ENCODE data around the gene RAB17. TPM values are rescaled to one million over a fixed set of nuclear protein-coding genes. Genes with fewer than 3 reads are reported as not detected.

Gene RAB17
- total RNA-seq, 2 donors from 2014 or later, result 32.5 to 34.7 TPM

DNA sequence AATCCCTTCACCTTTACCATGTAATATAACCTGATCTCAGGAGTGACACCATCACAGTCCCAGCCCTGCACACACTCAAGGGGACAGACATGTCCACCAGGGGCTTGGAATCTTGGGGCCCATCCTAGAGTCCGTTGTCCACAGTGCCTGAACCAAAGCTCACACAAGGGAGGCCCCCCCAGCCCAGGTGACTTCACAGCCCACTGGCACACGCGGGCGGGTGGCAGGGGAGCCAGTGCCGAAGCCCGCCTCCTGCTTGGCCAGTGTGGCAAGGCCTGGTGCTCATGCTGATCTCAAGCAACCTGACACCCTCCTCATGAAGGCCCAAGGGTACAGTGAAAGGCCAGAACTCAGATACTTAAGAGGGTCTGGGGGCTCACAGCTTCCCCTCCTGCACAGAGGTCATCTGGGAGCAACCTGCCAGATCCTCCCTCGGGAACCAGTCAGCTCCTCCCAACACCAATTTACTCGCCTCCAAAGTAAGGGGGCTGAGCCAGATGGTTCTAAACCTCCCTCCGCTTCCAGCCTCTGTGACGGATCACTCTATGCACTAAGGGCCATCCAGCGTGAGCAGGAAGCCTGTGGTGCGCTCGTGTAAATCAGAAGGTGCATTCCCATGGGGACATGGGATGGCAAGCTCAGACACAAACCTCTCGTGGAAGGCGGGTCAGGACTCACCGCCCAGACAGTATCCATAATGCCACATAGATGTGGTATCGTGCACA is 3.2 kb upstream of the RAB17 start:
- no peak overlapping the region for H3K9ac ChIP-seq (ENCODE audit: low read depth in 2 of 2, low read length in 2 of 2)
- intact Hi-C loops (cut with DNase I), result no loop called here
- no peak overlapping the region for H3K4me3 ChIP-seq
- no peaks in the 10 kb centered on the region for H3K27me3 ChIP-seq
- no peaks in the 10 kb centered on the region for H3K36me3 ChIP-seq
- no peaks in the 10 kb centered on the region for H3K9me3 ChIP-seq
- H3K27ac ChIP-seq, result no peak overlapping the region
- no peak for DNase-seq
- H3K4me1 ChIP-seq, result no peaks in the 10 kb centered on the region
- TF ChIP-seq, protein P1, sequence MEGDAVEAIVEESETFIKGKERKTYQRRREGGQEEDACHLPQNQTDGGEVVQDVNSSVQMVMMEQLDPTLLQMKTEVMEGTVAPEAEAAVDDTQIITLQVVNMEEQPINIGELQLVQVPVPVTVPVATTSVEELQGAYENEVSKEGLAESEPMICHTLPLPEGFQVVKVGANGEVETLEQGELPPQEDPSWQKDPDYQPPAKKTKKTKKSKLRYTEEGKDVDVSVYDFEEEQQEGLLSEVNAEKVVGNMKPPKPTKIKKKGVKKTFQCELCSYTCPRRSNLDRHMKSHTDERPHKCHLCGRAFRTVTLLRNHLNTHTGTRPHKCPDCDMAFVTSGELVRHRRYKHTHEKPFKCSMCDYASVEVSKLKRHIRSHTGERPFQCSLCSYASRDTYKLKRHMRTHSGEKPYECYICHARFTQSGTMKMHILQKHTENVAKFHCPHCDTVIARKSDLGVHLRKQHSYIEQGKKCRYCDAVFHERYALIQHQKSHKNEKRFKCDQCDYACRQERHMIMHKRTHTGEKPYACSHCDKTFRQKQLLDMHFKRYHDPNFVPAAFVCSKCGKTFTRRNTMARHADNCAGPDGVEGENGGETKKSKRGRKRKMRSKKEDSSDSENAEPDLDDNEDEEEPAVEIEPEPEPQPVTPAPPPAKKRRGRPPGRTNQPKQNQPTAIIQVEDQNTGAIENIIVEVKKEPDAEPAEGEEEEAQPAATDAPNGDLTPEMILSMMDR (IDR thresholded peaks at IDR 0.05), result no peak

DNA sequence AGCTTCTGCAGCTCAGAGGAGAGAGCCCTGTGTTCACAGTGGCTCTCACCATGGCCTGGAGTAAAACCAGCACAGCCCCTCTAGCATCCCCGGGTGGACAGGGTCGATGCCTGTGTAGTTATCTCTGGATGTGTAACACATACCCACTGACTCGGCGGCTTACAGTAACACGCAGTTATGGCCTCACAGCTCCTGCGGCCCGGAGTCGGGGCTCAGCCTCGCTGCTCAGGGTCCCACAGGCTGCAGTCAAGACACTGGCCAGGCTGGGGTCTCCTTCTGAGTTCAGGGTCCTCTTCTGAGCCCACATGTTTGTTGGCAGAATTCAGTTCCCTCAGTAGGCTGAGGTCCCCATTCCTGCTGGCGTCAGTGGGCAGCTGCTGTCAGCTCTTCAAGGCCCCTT is 2.5 kb upstream of the RAB17 start:
- H3K36me3 ChIP-seq, result no peaks in the 10 kb centered on the region
- H3K4me1 ChIP-seq, result no peaks in the 10 kb centered on the region
- no peak overlapping the region for H3K27ac ChIP-seq
- TF ChIP-seq, protein P1 (IDR thresholded peaks at IDR 0.05), result no peak
- no peaks in the 10 kb centered on the region for H3K27me3 ChIP-seq
- no peak overlapping the region for H3K9ac ChIP-seq (ENCODE audit: low read depth in 2 of 2, low read length in 2 of 2)
- H3K4me3 ChIP-seq, result no peak overlapping the region
- H3K9me3 ChIP-seq, result no peaks in the 10 kb centered on the region
- no peak for DNase-seq
- intact Hi-C loops (cut with DNase I), result no loop called here

DNA sequence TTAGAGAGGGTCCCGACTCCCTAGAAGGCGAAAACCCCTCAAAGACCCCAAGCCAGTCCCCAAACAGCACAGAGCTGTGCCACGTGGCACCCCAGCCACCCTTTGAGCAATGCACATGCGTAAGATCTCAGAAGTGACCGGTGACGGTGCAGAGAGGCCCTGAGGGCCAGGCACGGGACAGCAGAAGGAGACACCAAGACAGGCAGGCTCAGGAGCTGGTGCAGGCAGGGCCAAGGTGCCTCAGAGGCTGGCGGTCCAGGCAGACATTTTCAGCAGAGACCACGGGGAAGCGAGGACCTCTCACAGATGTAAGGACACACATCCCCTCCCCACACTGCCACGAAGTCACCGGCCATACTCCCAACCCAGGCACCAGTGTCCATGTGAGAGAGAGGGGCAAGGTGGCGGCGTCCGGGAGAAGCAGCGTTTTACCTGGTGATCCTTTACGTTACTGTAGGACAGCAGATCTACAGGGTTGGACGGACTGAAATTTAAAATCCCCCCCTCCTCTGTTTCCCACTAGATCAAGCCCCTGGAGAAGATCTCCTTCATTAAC is 2.0 kb upstream of the RAB17 start:
- H3K4me1 ChIP-seq, result no peaks in the 10 kb centered on the region
- H3K27ac ChIP-seq, result no peak overlapping the region
- no peaks in the 10 kb centered on the region for H3K9me3 ChIP-seq
- DNase-seq, result no peak
- no peak overlapping the region for H3K4me3 ChIP-seq
- no peak overlapping the region for H3K9ac ChIP-seq (ENCODE audit: low read depth in 2 of 2, low read length in 2 of 2)
- intact Hi-C loops (cut with DNase I), result no loop called here
- TF ChIP-seq, protein P1 (IDR thresholded peaks at IDR 0.05), result no peak
- no peaks in the 10 kb centered on the region for H3K27me3 ChIP-seq
- H3K36me3 ChIP-seq, result no peaks in the 10 kb centered on the region

DNA sequence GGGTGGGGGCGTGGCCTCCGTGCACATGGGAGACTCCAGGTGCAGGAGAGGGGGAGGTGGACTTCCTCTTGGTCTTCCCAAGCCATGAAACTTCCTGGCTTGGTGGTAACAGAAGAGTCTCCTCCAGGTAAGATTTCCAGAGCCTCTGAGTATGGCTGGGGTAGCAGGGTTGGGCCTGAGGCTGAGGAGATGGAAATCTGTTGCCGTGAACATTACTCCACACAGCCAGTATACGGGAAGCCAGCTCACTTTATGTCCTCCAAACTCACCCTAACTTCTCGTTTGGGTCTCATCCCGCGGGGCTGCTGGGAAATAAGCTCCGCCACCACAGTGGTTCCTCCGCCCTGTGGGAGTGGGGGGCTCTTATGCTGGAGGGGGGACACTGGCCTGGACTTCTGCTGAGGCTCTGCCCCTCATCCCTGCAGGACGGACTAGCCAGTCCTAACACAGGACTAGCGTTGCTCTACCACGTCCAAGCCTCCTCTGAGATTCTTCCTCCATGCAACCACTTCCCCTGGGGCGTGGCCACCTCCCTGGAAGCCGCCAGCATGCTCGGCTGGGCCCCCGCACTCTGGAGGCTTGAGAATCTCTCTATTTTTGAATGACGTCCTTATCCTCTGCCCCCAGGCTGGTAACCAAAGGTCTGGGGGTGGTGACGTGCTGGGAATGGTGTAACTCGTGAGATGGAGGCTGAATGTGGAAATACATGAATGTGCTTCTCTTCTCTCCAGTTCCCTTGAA is 777 bp upstream of the RAB17 start:
- intact Hi-C loops (cut with DNase I), result no loop called here
- peak overlapping the region; percentile 76 for H3K27ac ChIP-seq
- TF ChIP-seq, protein P1 (IDR thresholded peaks at IDR 0.05), result no peak
- no peaks in the 10 kb centered on the region for H3K9me3 ChIP-seq
- DNase-seq, result peak; percentile 89
- peak overlapping the region in 1 of 2 donors; percentile 57 for H3K9ac ChIP-seq (ENCODE audit: low read depth in 2 of 2, low read length in 2 of 2)
- H3K36me3 ChIP-seq, result no peaks in the 10 kb centered on the region
- no peaks in the 10 kb centered on the region for H3K27me3 ChIP-seq
- H3K4me1 ChIP-seq, result no peaks in the 10 kb centered on the region
- peak overlapping the region; percentile 29 for H3K4me3 ChIP-seq

DNA sequence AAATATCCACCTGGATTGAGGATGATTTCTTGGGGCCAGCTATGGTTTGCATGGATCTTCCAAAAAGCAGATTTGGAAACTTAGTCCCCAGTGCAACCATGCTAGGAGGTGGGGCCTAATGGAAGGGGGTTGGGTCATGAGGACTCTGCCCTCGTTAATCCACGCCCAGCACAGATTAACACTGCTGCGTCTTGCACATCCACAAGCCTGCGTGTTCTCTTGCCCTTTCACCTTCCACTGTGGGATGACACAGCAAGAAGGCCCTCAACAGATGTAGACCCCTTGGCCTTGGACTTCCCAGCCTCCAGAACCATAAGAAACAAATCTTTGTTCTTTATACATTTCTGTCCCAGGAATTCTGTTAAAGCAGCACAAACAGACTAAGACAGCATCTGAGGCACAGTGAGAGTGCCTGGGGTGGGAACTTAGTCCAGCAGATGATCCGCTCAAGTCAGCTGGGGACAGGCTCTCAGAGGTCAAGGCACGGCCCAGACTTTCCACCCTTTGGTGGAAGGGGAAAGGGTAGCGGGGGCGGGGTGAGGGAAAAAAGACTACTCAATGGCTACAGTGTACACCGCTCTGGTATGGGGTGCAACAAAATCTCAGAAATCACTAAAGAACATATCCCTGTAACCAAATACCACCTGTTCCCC is 2.4 kb downstream of the RAB17 start:
- no peak overlapping the region for H3K4me3 ChIP-seq
- H3K27me3 ChIP-seq, result no peaks in the 10 kb centered on the region
- H3K4me1 ChIP-seq, result no peaks in the 10 kb centered on the region
- intact Hi-C loops (cut with DNase I), result no loop called here
- H3K36me3 ChIP-seq, result no peaks in the 10 kb centered on the region
- DNase-seq, result peak; percentile 76
- H3K9me3 ChIP-seq, result no peaks in the 10 kb centered on the region
- H3K27ac ChIP-seq, result no peak overlapping the region
- TF ChIP-seq, protein P1 (IDR thresholded peaks at IDR 0.05), result no peak
- no peak overlapping the region for H3K9ac ChIP-seq (ENCODE audit: low read depth in 2 of 2, low read length in 2 of 2)

All from colonic mucosa (tissue), 4 donors.